OCI-LY1 (cell line): ENCODE data around the gene RNF125.

Source experiments
- EZH2 ChIP-seq: fragments of 200-600 bp; sonication (generic), shearing (Covaris generic); IDR thresholded peaks from 2 replicates; pipeline ENCODE4 v1.8.0; 2017; ENCODE audit warnings: borderline replicate concordance, mixed run types, mild to moderate bottlenecking, antibody characterized with exemption, low read length, moderate library complexity, mixed read lengths
- TF ChIP-seq, protein P1 (sequence below): fragments of 200-600 bp; sonication (generic), shearing (Covaris generic); IDR thresholded peaks from 2 replicates; pipeline ENCODE4 v1.5.1; 2017; ENCODE audit warnings: mild to moderate bottlenecking, antibody characterized with exemption, low read length, moderate library complexity, mixed read lengths

DNA sequence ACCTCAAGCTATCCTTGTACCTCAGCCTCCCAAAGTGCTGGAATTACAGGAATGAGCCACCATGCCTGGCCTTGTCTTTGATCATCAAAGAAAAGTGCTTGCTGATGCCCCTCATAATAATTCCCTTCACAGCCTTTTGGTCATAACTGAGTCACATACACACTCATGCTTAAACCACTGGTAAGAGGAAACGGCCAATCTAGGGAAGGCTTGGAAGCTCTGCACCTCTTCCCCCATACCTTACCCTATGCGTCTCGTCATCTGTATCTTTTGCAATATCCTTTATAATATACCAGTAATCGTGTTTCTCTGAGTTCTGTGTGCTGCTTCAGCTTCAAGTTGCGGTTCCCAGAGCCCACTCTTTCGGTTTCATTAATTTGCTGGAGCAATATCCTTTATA lies 68.3 kb downstream of the RNF125 start:
- TF ChIP-seq, protein P1, sequence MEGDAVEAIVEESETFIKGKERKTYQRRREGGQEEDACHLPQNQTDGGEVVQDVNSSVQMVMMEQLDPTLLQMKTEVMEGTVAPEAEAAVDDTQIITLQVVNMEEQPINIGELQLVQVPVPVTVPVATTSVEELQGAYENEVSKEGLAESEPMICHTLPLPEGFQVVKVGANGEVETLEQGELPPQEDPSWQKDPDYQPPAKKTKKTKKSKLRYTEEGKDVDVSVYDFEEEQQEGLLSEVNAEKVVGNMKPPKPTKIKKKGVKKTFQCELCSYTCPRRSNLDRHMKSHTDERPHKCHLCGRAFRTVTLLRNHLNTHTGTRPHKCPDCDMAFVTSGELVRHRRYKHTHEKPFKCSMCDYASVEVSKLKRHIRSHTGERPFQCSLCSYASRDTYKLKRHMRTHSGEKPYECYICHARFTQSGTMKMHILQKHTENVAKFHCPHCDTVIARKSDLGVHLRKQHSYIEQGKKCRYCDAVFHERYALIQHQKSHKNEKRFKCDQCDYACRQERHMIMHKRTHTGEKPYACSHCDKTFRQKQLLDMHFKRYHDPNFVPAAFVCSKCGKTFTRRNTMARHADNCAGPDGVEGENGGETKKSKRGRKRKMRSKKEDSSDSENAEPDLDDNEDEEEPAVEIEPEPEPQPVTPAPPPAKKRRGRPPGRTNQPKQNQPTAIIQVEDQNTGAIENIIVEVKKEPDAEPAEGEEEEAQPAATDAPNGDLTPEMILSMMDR = no peak
- TF ChIP-seq EZH2 = no peak
